Brain microvascular endothelial cell (primary cell): Measurements from ENCODE around the gene C16orf96.

Experiments
- DNase-seq: peaks from one replicate; pipeline ENCODE4 v3.0.0-alpha.2; 2020
- H3K27ac ChIP-seq: fragments of 250-450 bp; sonication (Bioruptor Pico); 2 replicates; pipeline ENCODE4 v1.5.1; 2020; ENCODE audit warnings: mild to moderate bottlenecking, moderate library complexity
- H3K27me3 ChIP-seq: fragments of 250-450 bp; sonication (Bioruptor Pico); replicated peaks from 2 replicates; pipeline ENCODE4 v1.5.1; 2020; ENCODE audit warnings: mild to moderate bottlenecking
- H3K36me3 ChIP-seq: fragments of 250-450 bp; sonication (Bioruptor Pico); replicated peaks from 2 replicates; pipeline ENCODE4 v1.5.1; 2020; ENCODE audit warnings: mild to moderate bottlenecking
- H3K4me3 ChIP-seq: 2 replicates; pipeline ENCODE4 v1.5.1; 2011; ENCODE audit warnings: low read depth, mild to moderate bottlenecking, control low read depth, low read length, moderate library complexity
- CTCF ChIP-seq: IDR thresholded peaks from 2 replicates; pipeline ENCODE4 v1.5.1; 2011; ENCODE audit warnings: low read depth, mild to moderate bottlenecking, moderate library complexity, low read length, control low read depth, inconsistent platforms; ENCODE audit errors: missing control alignments
- in situ Hi-C: cut with HindIII; loops from 2 replicates; pipeline ENCODE4 v1.10.0; 2017; ENCODE audit warnings: low sequenced_read_pairs, low pct_ligation_motif_present

The C16orf96 gene

DNA sequence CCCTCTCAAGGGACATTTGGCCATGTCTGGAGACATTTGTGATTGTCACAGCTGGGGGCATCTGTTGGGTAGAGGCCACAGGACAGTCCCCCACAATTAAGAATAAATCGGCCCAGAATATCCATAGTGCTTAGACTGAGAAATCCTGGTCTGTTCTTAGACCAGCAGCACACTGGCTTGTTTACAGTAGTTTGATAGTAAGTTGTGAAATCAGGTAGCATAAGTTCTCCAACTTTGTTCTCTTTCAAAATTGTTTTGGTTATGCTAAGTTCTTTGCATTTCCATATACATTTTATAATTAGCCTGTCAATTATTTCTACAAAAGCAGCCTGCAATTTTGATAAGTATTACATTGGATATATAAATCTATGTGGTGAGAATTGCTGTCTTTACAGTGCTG is 75.3 kb downstream of the C16orf96 start:
- peaks cover 5% of the 10 kb centered on the region for H3K36me3 ChIP-seq

GRCh38 chr16:4633910-4634635 is 77.9 kb downstream of the C16orf96 start:
- no peak for TF ChIP-seq CTCF
- H3K4me3 ChIP-seq, result no peak overlapping the region
- H3K27ac ChIP-seq, result no peak overlapping the region
- in situ Hi-C loops, result no loop called here
- no peaks in the 10 kb centered on the region for H3K27me3 ChIP-seq
- DNase-seq, result no peak
- H3K36me3 ChIP-seq, result peaks cover 5% of the 10 kb centered on the region

More for the DNA sequence above, 75.3 kb downstream of the C16orf96 start:
- Histone ChIP-seq H3K4me3 (no peak overlapping the region), H3K27me3 (no peaks in the 10 kb centered on the region), H3K27ac (no peak overlapping the region)
- in situ Hi-C loops, result no loop called here
- no peak for DNase-seq
- no peak for TF ChIP-seq CTCF

GRCh38 chr16:4634768-4635167 is 78.6 kb downstream of the C16orf96 start:
- H3K4me3 ChIP-seq, result no peak overlapping the region
- H3K27ac ChIP-seq, result no peak overlapping the region
- TF ChIP-seq CTCF, result no peak

GRCh38 chr16:4636196-4636595 is 80.1 kb downstream of the C16orf96 start:
- no peak overlapping the region for H3K27ac ChIP-seq
- in situ Hi-C loops, result no loop called here

More at GRCh38 chr16:4634768-4635167, 78.6 kb downstream of the C16orf96 start:
- in situ Hi-C loops, result no loop called here
- H3K36me3 ChIP-seq, result peaks cover 5% of the 10 kb centered on the region
- H3K27me3 ChIP-seq, result no peaks in the 10 kb centered on the region
- no peak for DNase-seq

GRCh38 chr16:4637501-4638166 is 81.5 kb downstream of the C16orf96 start:
- Histone ChIP-seq H3K4me3 (no peak overlapping the region), H3K27me3 (no peaks in the 10 kb centered on the region), H3K27ac (no peak overlapping the region), H3K36me3 (peaks cover 5% of the 10 kb centered on the region)
- in situ Hi-C loops, result no loop called here
- TF ChIP-seq CTCF, result no peak
- no peak for DNase-seq

More at GRCh38 chr16:4636196-4636595, 80.1 kb downstream of the C16orf96 start:
- Histone ChIP-seq H3K27me3 (no peaks in the 10 kb centered on the region), H3K4me3 (no peak overlapping the region), H3K36me3 (peaks cover 5% of the 10 kb centered on the region)
- no peak for TF ChIP-seq CTCF
- no peak for DNase-seq
